ENCODE data around the gene CXorf66.

GRCh38 chrX:139967750-139968149 is 2.4 kb upstream of the CXorf66 start:
- TF ChIP-seq EZH2 (IDR thresholded peaks at IDR 0.05) (no peak), CTCF (IDR thresholded peaks at IDR 0.05) (no peak)

Data from neural progenitor cell (in vitro differentiated cells).